Vagina (tissue), 2 donors: ENCODE results near the gene R3HDM4. TPM values are rescaled to one million over a fixed set of nuclear protein-coding genes. Genes with fewer than 3 reads are reported as not detected.

Source experiments
- DNase-seq, 2 donors: peaks; one replicate each; pipeline ENCODE4 v3.0.0-alpha.2; 2017; ENCODE audit errors: extremely low spot score in 2 of 2
- H3K27ac ChIP-seq: fragments of 200-600 bp; sonication (generic); one replicate; pipeline ENCODE4 v1.5.1; 2019
- H3K27me3 ChIP-seq: fragments of 200-600 bp; sonication (generic); one replicate; pipeline ENCODE4 v1.5.1; 2019
- H3K36me3 ChIP-seq, 2 donors: fragments of 200-600 bp; sonication (generic); one replicate each; pipeline ENCODE4 v1.5.1; 2017 to 2019
- H3K4me1 ChIP-seq: fragments of 200-600 bp; sonication (generic); one replicate; pipeline ENCODE4 v1.5.1; 2019
- H3K4me3 ChIP-seq, 2 donors: fragments of 200-600 bp; sonication (generic); 1 replicate in 1 of 2; 2 replicates in 1 of 2; pipeline ENCODE4 v1.5.1; 2016 to 2019
- H3K9me3 ChIP-seq: fragments of 200-600 bp; sonication (generic); one replicate; pipeline ENCODE4 v1.5.1; 2019
- POLR2A ChIP-seq, 2 donors: fragments of 450-650 bp; IDR thresholded peaks; one replicate each; pipeline ENCODE4 v1.6.1; 2017; ENCODE audit warnings: antibody characterized with exemption in 2 of 2, mild to moderate bottlenecking in 2 of 2, moderate library complexity in 2 of 2
- POLR2AphosphoS5 ChIP-seq, 2 donors: sonication (generic); formaldehyde crosslinking; IDR thresholded peaks; one replicate each; pipeline ENCODE4 v1.9.0; 2017; ENCODE audit warnings: antibody characterized with exemption in 2 of 2, mild to moderate bottlenecking in 2 of 2, low read depth in 1 of 2; ENCODE audit not compliant: insufficient read depth in 1 of 2
- intact Hi-C: fragments of 100-400 bp; cut with DNase I; formaldehyde crosslinking; loops from one replicate; pipeline ENCODE4 v1.15.1; 2023
- total RNA-seq: library from RNA; depleted of rRNA; stranded (reverse); fragments of >200 nt; gene quantifications from one replicate; pipeline ENCODE4 v1.2.3, GENCODE V29; 2016
- TF ChIP-seq, protein P1 (sequence below), 3 experiments: fragments of 450-650 bp in 2 of 3; fragments of 200-600 bp in 1 of 3; sonication (generic) in 1 of 3; IDR thresholded peaks; one replicate each; pipeline ENCODE4 v1.5.1; 2017 to 2019; ENCODE audit warnings: antibody characterized with exemption in 3 of 3, mild to moderate bottlenecking in 2 of 3, moderate library complexity in 2 of 3

Gene R3HDM4
- total RNA-seq, result 41.3 TPM

DNA sequence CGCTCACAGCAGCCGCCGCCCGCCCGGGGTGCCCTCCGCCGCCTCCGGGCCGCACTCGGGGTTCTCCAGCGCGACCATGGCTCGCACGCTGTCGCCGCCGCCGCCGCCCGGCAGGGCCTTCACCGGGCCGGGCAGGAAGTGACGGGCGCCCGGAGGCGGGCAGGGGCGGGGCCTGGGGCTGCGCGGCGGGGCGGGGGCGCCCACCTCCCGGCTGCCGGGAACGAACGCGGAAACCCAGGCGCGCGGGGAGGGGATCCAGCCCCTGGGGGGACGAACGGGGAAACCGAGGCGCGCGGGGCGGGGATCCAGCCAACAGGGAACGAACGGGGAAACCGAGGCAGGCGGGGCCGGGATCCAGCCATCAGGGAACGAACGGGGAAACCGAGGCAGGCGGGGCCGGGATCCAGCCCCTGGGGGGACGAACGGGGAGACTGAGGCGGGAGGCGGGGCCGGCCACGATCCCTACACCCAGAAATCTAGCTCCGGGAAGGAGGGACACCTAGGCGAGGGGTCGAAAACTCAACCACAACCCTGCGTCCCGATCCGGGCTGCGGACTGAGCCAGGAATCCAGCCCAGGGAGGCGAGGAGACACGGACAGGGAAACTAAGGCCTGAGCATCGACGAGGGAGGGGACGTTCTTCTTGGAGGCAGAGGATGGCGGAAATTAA, at the start of gene R3HDM4:
Gene R3HDM4, minus strand, starts transcription at position 140 of the 669 bp plus-strand sequence. Its CDS starts 62 bp downstream, at position 78.
- TF ChIP-seq POLR2A (IDR thresholded peaks at IDR 0.05) (peak in 1 of 2 donors; percentile 56), POLR2AphosphoS5 (IDR thresholded peaks at IDR 0.05; ENCODE audit: insufficient read depth in 1 of 2, low read depth in 1 of 2) (peak in 1 of 2 donors; percentile 62)
- TF ChIP-seq, protein P1, sequence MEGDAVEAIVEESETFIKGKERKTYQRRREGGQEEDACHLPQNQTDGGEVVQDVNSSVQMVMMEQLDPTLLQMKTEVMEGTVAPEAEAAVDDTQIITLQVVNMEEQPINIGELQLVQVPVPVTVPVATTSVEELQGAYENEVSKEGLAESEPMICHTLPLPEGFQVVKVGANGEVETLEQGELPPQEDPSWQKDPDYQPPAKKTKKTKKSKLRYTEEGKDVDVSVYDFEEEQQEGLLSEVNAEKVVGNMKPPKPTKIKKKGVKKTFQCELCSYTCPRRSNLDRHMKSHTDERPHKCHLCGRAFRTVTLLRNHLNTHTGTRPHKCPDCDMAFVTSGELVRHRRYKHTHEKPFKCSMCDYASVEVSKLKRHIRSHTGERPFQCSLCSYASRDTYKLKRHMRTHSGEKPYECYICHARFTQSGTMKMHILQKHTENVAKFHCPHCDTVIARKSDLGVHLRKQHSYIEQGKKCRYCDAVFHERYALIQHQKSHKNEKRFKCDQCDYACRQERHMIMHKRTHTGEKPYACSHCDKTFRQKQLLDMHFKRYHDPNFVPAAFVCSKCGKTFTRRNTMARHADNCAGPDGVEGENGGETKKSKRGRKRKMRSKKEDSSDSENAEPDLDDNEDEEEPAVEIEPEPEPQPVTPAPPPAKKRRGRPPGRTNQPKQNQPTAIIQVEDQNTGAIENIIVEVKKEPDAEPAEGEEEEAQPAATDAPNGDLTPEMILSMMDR (IDR thresholded peaks at IDR 0.05), result no peak
- Histone ChIP-seq H3K27me3 (peaks cover 10% of the 10 kb centered on the region), H3K4me3 (peak within 1 kb of the TSS; percentile 75 to 92), H3K36me3 (no peaks in the 10 kb centered on the region), H3K27ac (peak within 1 kb of the TSS; percentile 97), H3K4me1 (peaks cover 35% of the 10 kb centered on the region), H3K9me3 (no peaks in the 10 kb centered on the region)
- intact Hi-C loops, result no loop called here
- DNase-seq, result no peak

DNA sequence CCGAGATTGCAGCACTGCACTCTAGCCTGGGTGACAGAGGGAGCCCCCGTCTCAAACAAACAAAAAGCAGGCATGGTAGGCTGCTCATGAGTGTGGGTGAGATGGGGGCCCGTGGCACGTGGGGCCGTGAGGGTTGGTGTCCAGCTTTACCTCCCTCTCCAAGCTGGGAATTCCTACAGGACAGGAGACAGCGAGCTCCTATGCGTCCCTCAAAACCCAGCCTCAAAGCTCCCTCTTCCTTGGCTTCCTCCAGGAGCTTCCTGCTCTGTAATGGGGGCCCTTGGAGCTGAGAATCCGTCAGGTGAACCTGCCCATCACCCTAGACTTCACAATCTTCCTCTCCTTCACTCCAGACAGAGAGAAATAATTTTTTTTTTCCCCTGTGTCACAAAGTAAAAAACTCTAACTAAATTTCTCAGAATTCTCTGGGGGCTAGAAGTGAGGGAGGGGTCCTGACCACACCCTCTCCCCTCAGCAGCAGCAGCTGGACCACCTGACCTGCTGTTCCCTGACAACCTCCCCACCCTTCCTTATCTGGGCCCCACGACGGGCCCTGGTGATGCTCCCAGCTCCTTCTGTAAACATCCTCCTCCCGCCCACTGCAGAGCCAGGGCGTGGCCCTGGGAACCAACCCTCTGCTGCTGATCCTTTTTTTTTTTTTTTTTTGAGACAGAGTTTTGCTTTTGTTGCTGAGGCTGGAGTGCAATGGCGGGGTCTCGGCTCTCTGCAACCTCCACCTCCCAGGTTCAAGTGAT, 49.0 kb upstream of the R3HDM4 start:
- H3K27ac ChIP-seq, result peak overlapping the region; percentile 21
- DNase-seq, result no peak
- peaks cover 3% of the 10 kb centered on the region for H3K4me1 ChIP-seq
- no peaks in the 10 kb centered on the region for H3K27me3 ChIP-seq
- TF ChIP-seq POLR2A (IDR thresholded peaks at IDR 0.05), result no peak
- TF ChIP-seq, protein P1 (IDR thresholded peaks at IDR 0.05), result no peak
- peaks cover 0 to 15% of the 10 kb centered on the region in 2 donors for H3K36me3 ChIP-seq
- H3K4me3 ChIP-seq, result no peak overlapping the region
- H3K9me3 ChIP-seq, result no peaks in the 10 kb centered on the region
- intact Hi-C loops, result no loop called here

DNA sequence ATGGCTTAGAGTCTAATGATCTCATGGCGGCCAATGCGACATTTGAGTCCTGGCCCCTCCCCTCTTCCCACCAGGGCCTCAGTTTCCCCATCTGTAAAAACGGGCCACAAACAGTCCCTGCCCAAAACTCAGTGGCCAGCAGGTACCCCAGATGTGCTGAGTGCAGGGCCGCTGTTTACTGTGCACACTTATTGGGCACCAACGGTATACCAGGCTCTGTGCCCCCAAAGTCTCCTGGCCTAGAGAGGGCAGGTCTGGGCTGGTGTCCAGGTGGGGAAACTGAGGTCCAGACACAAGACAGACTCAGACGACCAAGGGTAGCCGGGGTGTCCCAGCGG, 47.6 kb upstream of the R3HDM4 start:
- TF ChIP-seq, protein P1 (IDR thresholded peaks at IDR 0.05), result no peak
- TF ChIP-seq POLR2A (IDR thresholded peaks at IDR 0.05), result no peak
- no peak for TF ChIP-seq POLR2AphosphoS5 (IDR thresholded peaks at IDR 0.05; ENCODE audit: insufficient read depth in 1 of 2, low read depth in 1 of 2)

DNA sequence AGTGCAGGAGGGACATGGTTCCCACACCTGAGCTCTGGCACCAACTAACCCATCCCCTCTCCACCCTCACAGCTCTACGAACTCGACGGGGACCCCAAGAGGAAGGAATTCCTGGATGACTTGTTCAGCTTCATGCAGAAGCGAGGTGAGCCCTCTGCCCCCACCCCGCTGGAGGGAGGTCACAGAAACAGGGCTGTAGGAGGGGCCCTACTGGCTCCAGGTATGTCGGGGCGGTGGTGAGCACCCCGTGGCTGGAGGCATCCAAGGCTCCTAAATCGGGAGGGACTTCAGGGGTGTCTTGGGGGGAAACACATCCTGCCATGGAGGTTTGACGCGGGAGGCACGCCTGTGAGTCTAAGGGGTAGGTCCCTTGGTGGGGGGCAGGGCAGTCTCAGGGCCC, 47.0 kb upstream of the R3HDM4 start:
- Histone ChIP-seq H3K4me1 (peaks cover 14% of the 10 kb centered on the region), H3K27me3 (no peaks in the 10 kb centered on the region), H3K36me3 (peaks cover 0 to 7% of the 10 kb centered on the region in 2 donors), H3K4me3 (no peak overlapping the region), H3K9me3 (no peaks in the 10 kb centered on the region), H3K27ac (no peak overlapping the region)
- intact Hi-C loops, result no loop called here
- TF ChIP-seq, protein P1 (IDR thresholded peaks at IDR 0.05), result no peak
- TF ChIP-seq POLR2A (IDR thresholded peaks at IDR 0.05), result no peak
- TF ChIP-seq POLR2AphosphoS5 (IDR thresholded peaks at IDR 0.05; ENCODE audit: insufficient read depth in 1 of 2, low read depth in 1 of 2), result no peak
- no peak for DNase-seq

More for the DNA sequence above, 47.6 kb upstream of the R3HDM4 start:
- no peaks in the 10 kb centered on the region for H3K27me3 ChIP-seq
- no peak overlapping the region for H3K4me3 ChIP-seq
- H3K27ac ChIP-seq, result no peak overlapping the region
- H3K9me3 ChIP-seq, result no peaks in the 10 kb centered on the region
- H3K36me3 ChIP-seq, result peaks cover 0 to 8% of the 10 kb centered on the region in 2 donors
- peaks cover 14% of the 10 kb centered on the region for H3K4me1 ChIP-seq
- intact Hi-C loops, result no loop called here
- DNase-seq, result no peak
